ENCODE results near the gene AKR1C8. TPM values are rescaled to one million over a fixed set of nuclear protein-coding genes. Genes with fewer than 3 reads are reported as not detected.
"Not testable (repeated sequence)": the region's sequence is repeated elsewhere in the genome, so short reads cannot be mapped to it uniquely, and the experiment has no call there.

The AKR1C8 gene
- polyA plus RNA-seq, 1 of the 3 experiments (the other 2 are of a cell fraction), result not detected

DNA sequence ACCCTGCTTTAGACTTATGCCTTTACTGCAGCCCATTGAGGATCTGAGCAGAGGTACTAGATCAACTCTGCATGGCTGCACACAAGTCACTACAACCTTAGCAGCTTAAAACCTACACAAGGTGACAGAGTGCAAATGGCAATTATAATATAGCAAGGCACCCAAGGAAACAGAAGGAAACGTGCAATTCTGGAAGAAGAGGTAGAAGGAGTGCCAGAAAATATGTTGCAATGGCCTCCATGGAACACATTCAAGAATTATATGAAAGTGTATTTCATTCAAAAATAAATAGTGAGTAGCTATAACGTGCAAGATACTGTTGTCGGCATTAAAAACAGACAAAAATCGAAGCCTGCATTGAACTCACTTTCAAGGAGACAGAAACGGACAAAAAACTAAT, 2.9 kb upstream of the AKR1C8 start (continued):
- TF ChIP-seq, protein P1, sequence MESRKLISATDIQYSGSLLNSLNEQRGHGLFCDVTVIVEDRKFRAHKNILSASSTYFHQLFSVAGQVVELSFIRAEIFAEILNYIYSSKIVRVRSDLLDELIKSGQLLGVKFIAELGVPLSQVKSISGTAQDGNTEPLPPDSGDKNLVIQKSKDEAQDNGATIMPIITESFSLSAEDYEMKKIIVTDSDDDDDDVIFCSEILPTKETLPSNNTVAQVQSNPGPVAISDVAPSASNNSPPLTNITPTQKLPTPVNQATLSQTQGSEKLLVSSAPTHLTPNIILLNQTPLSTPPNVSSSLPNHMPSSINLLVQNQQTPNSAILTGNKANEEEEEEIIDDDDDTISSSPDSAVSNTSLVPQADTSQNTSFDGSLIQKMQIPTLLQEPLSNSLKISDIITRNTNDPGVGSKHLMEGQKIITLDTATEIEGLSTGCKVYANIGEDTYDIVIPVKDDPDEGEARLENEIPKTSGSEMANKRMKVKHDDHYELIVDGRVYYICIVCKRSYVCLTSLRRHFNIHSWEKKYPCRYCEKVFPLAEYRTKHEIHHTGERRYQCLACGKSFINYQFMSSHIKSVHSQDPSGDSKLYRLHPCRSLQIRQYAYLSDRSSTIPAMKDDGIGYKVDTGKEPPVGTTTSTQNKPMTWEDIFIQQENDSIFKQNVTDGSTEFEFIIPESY (IDR thresholded peaks at IDR 0.05; ENCODE audit: borderline replicate concordance, low read depth), result no peak

DNA sequence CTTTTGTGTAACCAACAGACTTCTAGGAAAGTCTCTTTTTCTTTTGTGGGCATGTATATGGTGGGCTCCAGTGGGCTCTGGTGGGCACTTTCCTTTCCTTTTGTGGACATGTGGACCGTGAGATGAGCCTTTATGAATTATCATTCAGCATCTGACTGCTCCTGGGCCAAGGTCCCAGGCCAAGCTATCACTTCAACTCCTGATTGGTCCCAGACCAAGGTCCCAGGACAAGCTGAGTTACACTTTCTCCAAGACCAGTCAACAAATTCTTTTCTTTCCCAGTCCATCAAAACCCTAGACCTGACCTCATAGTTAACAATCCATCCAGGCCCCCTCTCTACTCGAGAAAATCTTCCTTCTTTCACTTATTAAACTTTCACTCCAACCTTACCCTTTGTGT, 1.0 kb downstream of the AKR1C8 start:
- Histone ChIP-seq H3K36me3 (replicated peaks in 1 of 2; ENCODE audit: control insufficient read depth in 1 of 2, insufficient read depth in 2 of 2, low read length in 1 of 2) (no peaks in the 10 kb centered on the region), H3K9me2 (no peaks in the 10 kb centered on the region), H3K4me1 (ENCODE audit: control insufficient read depth in 1 of 2, insufficient read depth in 2 of 2, low read depth in 1 of 2, low read length in 1 of 2) (no peaks in the 10 kb centered on the region), H3F3A (replicated peaks; ENCODE audit: insufficient read depth) (no peaks in the 10 kb centered on the region), H3K4me3 (ENCODE audit: low read depth in 2 of 2, low read length in 1 of 2) (no peak overlapping the region), H3K27me3 (ENCODE audit: insufficient read depth) (no peaks in the 10 kb centered on the region), H2AFZ (ENCODE audit: low read depth) (no peak overlapping the region), H3K27ac (ENCODE audit: low read depth in 2 of 2, low read length in 1 of 2) (no peak overlapping the region), H4K20me1 (ENCODE audit: insufficient read depth) (no peaks in the 10 kb centered on the region), H3K79me2 (ENCODE audit: insufficient read depth) (no peaks in the 10 kb centered on the region), H3K9me3 (no peaks in the 10 kb centered on the region), H3K9ac (no peak overlapping the region), H3K4me2 (no peak overlapping the region)
- CTCF ChIA-PET, result no interaction called here
- TF ChIP-seq FOSL2 (IDR thresholded peaks at IDR 0.05; ENCODE audit: borderline replicate concordance, low read depth) (no peak), SIN3A (IDR thresholded peaks at IDR 0.05; ENCODE audit: borderline replicate concordance, low read depth, low read length) (no peak), TAF1 (IDR thresholded peaks at IDR 0.05; ENCODE audit: borderline replicate concordance, low read depth, low read length) (no peak), NRF1 (IDR thresholded peaks at IDR 0.05; ENCODE audit: low read depth, low read length) (no peak), EZH2phosphoT487 (IDR thresholded peaks at IDR 0.05; ENCODE audit: borderline replicate concordance, low read depth) (no peak), SMC3 (IDR thresholded peaks at IDR 0.05; ENCODE audit: low read depth, low read length) (no peak), EP300 (IDR thresholded peaks at IDR 0.05; ENCODE audit: borderline replicate concordance in 1 of 2, low read depth in 1 of 2, low read length in 1 of 2) (no peak)
- TF ChIP-seq, protein P2, sequence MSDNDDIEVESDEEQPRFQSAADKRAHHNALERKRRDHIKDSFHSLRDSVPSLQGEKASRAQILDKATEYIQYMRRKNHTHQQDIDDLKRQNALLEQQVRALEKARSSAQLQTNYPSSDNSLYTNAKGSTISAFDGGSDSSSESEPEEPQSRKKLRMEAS (IDR thresholded peaks at IDR 0.05; ENCODE audit: low read depth), result no peak
- TF ChIP-seq, protein P3, sequence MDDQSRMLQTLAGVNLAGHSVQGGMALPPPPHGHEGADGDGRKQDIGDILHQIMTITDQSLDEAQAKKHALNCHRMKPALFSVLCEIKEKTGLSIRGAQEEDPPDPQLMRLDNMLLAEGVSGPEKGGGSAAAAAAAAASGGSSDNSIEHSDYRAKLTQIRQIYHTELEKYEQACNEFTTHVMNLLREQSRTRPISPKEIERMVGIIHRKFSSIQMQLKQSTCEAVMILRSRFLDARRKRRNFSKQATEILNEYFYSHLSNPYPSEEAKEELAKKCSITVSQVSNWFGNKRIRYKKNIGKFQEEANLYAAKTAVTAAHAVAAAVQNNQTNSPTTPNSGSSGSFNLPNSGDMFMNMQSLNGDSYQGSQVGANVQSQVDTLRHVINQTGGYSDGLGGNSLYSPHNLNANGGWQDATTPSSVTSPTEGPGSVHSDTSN (IDR thresholded peaks at IDR 0.05), result no peak
- POLR2A ChIA-PET, result no interaction called here
- 6% methylated on average over 2 of the region's 2 CpGs for WGBS (ENCODE audit: low lambda C conversion rate)
- DNase-seq, result no peak

DNA sequence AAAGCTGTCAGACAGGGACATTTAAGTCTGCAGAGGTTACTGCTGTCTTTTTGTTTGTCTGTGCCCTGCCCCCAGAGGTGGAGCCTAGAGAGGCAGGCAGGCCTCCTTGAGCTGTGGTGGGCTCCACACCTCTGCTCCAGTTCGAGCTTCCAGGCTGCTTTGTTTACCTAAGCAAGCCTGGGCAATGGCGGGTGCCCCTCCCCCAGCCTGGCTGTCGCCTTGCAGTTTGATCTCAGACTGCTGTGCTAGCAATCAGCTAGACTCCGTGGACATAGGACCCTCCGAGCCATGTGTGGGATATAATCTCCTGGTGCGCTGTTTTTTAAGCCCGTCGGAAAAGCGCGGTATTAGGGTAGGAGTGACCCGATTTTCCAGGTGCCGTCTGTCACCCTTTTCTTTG, 4.4 kb downstream of the AKR1C8 start:
- WGBS (ENCODE audit: low lambda C conversion rate), result 62% methylated on average over 11 of the region's 12 CpGs
- H3K27ac ChIP-seq (ENCODE audit: low read depth in 2 of 2, low read length in 1 of 2); H3K9me3 ChIP-seq; H2AFZ ChIP-seq (ENCODE audit: low read depth); POLR2A ChIA-PET; H3F3A ChIP-seq (replicated peaks; ENCODE audit: insufficient read depth); H3K36me3 ChIP-seq (replicated peaks in 1 of 2; ENCODE audit: control insufficient read depth in 1 of 2, insufficient read depth in 2 of 2, low read length in 1 of 2); H3K9me2 ChIP-seq; H4K20me1 ChIP-seq (ENCODE audit: insufficient read depth); CTCF ChIA-PET; H3K27me3 ChIP-seq (ENCODE audit: insufficient read depth); H3K79me2 ChIP-seq (ENCODE audit: insufficient read depth); H3K4me3 ChIP-seq (ENCODE audit: low read depth in 2 of 2, low read length in 1 of 2); DNase-seq; H3K4me2 ChIP-seq; H3K4me1 ChIP-seq (ENCODE audit: control insufficient read depth in 1 of 2, insufficient read depth in 2 of 2, low read depth in 1 of 2, low read length in 1 of 2); H3K9ac ChIP-seq: not testable (repeated sequence)

DNA sequence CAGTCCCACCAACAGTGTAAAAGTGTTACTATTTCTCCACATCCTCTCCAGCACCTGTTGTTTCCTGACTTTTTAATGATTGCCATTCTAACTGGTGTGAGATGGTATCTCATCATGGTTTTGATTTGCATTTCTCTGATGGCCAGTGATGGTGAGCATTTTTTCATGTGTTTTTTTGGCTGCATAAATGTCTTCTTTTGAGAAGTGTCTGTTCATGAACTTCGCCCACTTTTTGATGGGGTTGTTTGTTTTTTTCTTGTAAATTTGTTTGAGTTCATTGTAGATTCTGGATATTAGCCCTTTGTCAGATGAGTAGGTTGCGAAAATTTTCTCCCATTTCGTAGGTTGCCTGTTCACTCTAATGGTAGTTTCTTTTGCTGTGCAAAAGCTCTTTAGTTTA, 9.4 kb downstream of the AKR1C8 start:
- H3K27ac ChIP-seq (ENCODE audit: low read depth in 2 of 2, low read length in 1 of 2); H3K27me3 ChIP-seq (ENCODE audit: insufficient read depth); H4K20me1 ChIP-seq (ENCODE audit: insufficient read depth); H3K9me2 ChIP-seq; H3K4me2 ChIP-seq; H3K9ac ChIP-seq; H2AFZ ChIP-seq (ENCODE audit: low read depth); H3K4me1 ChIP-seq (ENCODE audit: control insufficient read depth in 1 of 2, insufficient read depth in 2 of 2, low read depth in 1 of 2, low read length in 1 of 2); POLR2A ChIA-PET; H3K9me3 ChIP-seq; H3K79me2 ChIP-seq (ENCODE audit: insufficient read depth); H3F3A ChIP-seq (replicated peaks; ENCODE audit: insufficient read depth); H3K36me3 ChIP-seq (replicated peaks in 1 of 2; ENCODE audit: control insufficient read depth in 1 of 2, insufficient read depth in 2 of 2, low read length in 1 of 2); H3K4me3 ChIP-seq (ENCODE audit: low read depth in 2 of 2, low read length in 1 of 2); CTCF ChIA-PET; DNase-seq: not testable (repeated sequence)
- WGBS (ENCODE audit: low lambda C conversion rate), result 19% methylated on average over 3 of the region's 3 CpGs
